ENCODE data around the gene CLN5.
"Not testable (repeated sequence)": the region's sequence is repeated elsewhere in the genome, so short reads cannot be mapped to it uniquely, and the experiment has no call there.

CLN5 gene

GRCh38 chr13:76991796-76992547 is at the start of gene CLN5:
Gene CLN5 (plus strand): TSS chr13:76992081. CDS start chr13:76992099, 18 bp downstream.
- peak; percentile 89 for DNase-seq

GRCh38 chr13:76942363-76942762 is 49.5 kb upstream of the CLN5 start:
- no peak for DNase-seq

GRCh38 chr13:76943646-76944045 is 48.2 kb upstream of the CLN5 start:
- DNase-seq, result no peak

DNA sequence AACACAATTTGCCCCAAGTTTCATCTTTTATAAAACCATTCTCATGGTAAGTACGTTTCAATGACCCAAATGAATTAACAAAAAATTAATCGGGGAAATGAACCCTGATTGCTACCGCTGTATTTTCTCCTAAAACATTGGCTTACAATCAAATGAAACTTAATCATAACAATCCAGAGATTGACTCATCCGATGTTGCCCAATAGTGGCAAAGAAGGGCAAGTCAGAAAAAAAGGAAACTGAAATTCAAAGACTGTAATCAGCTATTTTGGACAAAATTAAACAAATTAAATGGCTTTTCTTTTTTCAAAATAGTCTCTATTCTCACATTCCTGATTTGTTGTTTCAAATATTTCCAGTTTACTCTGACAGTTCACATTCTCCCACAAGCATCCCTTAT is 47.4 kb upstream of the CLN5 start:
- no peak for DNase-seq

- no peak for DNase-seq
Observed at GRCh38 chr13:76948149-76948548, 43.7 kb upstream of the CLN5 start, which contains the start of gene ACOD1. Gene ACOD1 (plus strand): TSS chr13:76948511. CDS start chr13:76948559, 48 bp downstream.

GRCh38 chr13:76950101-76950500 is 41.8 kb upstream of the CLN5 start:
- DNase-seq, result no peak

DNA sequence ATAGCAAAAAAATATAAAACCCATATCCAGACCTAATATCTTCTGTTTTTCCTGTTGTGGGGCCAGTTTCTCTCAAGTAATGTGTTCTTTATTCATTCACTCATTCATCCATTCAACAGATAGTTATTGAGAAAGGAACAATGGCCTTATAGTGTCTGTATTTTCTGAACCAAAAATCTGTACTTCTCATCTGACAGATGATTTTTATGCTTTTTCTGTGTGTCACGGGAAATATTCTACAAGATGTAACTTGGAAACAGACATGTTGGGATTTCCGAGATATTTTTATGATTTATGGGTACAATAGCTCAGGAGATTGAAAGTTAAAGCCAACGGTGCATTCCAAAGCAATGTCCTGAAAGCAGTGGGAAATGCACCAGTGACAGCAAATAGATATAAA is 37.9 kb upstream of the CLN5 start:
- no peak for DNase-seq

DNA sequence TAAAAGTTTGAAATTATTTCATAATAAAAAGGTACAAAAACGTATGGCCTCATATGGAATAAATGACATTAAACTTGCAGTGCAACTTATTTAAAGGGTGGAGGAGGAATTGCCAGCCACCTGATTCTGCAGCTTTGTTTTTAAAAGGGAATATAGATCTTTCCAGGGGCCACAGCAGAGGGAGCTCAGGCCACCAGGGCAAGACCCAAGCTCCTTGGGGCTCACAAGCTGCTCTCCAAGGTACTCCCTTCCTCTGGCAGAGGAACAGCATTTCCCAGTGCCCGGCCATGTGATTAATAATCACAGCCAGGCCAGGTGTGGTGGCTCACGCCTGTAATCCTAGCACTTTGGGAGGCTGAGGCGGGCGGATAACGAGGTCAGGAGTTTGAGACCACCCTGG is 37.3 kb upstream of the CLN5 start:
- no peak for DNase-seq

DNA sequence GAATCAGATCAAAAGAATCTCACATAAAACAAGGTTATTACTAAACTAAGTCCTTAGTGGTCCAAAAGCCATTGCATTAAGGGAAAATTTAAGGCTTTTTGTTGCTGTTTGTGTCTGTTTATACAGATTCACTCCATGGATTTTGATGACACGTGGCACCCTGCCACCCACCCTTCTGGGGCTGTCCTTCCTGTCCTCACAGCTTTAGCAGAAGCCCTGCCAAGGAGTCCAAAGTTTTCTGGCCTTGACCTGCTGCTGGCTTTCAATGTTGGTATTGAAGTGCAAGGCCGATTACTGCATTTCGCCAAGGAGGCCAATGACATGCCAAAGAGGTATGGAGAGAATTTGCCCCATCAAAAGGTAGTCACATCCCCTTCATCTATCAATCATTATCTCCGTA is 36.7 kb upstream of the CLN5 start:
- DNase-seq, result no peak

DNA sequence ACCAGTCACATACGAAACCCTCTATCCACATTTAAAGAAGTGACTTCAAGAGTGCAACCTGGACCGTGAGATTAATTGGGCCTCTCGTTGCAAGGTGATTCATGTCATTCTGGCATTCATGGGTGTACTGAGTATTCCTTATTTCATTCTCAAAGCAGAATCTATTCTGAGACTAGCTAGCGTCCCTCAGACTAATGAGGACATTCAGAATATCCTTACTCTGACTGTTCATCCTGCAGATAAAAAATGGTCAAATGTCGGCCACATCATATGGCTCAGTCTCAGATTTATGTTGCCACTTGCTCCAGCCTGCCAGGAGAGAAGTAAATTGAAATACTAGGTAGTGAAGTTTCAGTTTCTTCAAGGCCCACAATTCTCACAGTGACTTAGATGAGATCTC is 36.2 kb upstream of the CLN5 start:
- DNase-seq, result no peak

DNA sequence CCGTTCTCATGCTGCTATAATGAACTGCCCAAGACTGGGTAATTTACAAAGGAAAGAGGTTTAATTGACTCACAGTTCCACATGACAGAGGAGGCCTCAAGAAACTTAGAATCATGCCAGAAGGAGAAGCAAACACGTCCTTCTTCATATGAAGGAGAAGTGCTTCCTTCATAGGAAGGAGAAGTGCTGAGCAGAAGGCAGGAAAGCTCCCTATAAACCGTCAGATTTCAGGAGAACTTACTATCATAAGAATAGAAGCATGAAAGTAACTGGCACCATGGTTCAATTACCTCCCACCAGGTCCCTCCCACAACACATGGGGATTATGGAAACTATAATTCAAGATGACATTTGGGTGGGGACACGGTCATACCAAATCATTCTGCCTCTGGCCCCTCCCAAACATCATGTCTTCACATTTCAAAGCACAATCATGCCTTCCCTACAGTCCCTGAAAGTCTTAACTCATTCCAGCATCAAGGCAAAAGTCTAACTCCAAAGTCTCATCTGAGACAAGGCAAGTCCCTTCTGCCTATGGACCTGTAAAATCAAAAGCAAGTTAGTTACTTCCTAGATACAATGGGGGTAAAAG is 32.9 kb upstream of the CLN5 start:
- DNase-seq, result no peak

DNA sequence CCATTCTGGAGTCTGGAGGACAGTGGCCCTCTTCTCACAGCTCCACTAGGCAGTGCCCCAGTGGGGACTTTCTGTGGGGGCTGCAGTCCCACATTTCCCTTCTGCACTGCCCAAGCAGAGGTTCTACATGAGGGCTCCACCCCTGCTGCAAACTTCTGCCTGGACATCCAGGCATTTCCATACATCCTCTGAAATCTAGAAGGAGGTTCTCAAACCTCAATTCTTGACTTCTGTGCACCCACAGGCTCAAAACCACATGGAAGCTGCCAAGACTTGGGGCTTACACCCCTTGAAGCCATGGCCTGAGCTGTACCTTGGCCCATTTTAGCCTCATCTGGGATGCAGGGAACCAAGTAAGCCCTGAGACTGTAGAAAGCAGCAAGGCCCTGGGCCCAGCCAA is 32.1 kb upstream of the CLN5 start:
- DNase-seq, result not testable (repeated sequence)

DNA sequence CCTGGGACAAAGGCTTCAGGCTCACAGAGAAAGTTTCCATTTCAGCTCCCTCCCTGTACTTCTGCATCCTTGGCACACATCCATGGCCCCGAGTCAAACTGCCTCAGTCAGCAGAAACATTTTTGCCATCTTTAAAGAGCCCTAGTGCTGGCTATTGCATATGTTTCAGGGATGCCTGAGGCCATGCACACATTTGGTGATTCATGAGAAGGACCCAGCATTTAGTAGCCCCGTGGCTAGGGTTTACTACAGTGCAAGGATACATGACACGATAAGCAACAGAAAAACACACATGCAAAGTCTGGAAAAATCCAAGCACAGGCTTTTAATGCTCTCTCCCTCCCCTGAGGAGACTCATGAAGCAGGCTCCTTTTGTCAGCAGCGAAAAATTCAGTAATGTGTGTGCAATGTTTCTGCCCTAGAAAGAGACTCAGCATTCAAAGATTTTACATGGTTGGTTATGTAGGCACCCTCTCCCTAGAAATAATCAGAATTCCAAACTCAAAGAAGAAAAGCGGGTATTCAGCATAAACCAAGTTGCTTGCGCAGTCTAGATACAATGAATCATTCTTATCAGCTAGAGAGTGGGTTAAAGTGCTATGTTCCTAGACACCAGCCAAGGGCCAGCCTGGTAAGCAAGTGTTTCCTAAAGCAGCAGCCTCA is 26.0 kb upstream of the CLN5 start:
- peak; percentile 23 for DNase-seq

- DNase-seq, result no peak
Observed at GRCh38 chr13:76967031-76967430, 24.9 kb upstream of the CLN5 start.

- peak; percentile 71 for DNase-seq
Observed at GRCh38 chr13:76968041-76968440, 23.8 kb upstream of the CLN5 start.

- DNase-seq, result no peak
Observed at GRCh38 chr13:76969488-76970365, 22.2 kb upstream of the CLN5 start.

DNA sequence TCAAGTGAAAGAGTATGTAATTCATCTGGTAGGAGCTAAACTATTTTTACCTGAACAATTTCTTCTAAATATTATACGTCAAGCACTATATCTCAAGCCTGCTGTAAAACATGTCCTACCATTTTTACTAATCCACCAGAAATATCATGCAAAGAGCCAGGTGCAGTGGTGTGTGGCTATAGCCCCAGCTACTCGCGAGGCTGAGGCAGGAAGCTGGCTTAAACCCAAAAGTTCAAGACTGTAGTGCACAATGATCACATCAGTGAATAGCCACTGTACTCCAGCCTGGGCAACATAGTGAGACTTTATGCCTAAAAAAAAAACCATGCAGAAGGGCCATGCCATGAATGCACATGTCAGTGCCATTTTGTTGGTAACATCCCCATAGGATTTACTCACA is 20.7 kb upstream of the CLN5 start:
- DNase-seq, result no peak

DNA sequence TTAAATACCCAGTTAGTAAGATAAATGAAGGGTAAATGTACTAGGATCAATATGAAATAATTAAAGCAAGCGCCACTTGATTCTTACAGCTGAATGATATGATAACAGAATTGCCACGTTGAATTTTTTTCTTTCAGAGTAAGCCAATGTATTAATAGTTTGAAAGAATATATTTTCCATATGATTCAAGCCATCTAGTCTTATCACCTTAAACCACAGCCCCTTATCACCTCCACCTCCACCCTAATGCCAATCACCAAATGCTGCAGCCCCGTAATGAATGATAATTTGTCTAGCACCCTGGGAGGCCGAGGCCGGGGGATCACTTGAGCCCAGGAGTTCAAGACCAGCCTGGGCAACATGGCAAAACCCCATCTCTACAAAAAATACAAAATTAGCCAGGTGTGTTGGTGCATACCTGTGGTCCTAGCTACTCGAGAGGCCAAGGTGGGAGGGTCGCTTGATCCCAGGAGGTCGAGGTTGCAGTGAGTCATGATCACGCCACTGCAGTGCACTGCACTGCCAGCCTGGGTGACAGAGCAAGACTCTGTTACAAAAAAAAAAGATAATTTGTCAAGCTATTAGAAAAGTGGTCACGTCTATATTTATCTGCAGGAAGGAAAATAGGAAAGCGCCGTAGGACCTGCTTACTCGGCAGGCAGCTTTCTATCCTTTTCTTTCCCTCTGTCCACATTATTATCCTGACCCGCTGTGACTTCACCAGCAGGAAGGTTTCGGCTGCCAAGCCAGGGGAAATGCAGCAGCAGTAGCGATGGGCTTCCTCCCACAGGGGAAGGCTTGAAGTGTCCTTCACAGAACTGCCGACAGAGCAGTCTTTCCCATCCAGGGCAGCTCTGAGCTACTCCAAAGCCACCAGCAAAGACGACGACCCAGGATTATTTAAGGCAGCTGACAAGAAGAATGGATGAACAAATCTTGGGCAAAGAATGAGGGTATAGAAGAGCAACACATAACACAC is 19.7 kb upstream of the CLN5 start:
- DNase-seq, result no peak

- DNase-seq, result no peak
Observed at GRCh38 chr13:76973920-76974617, 17.8 kb upstream of the CLN5 start.

DNA sequence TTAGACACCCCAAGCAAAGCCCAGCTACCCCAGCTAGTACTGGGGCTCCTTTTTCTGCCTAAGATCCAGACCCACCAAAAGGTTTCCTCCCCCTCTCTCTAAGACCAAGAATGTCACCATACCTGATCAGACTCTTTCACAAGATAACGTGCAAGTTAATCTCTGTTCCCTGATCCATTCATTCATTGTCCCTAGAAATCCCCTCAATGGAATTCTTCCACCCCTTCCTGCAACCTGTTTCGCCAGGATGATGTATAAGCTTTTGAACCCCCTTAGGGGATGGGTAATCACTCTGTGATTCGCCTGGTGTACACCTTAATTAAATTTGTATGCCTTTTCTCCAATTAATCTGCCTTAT is 17.3 kb upstream of the CLN5 start:
- DNase-seq, result no peak

GRCh38 chr13:76975863-76976262 is 16.0 kb upstream of the CLN5 start:
- no peak for DNase-seq

All from NCI-H1694 treated with DMSO at 0.1 percent for 48 hours (cell line).